ENCODE measurements around the gene GET3.

Gene GET3

GRCh38 chr19:12748489-12748888, 11.2 kb downstream of the GET3 start:
- H4K20me1 ChIP-seq (ENCODE audit: insufficient read depth, low read length), result no peaks in the 10 kb centered on the region
- no peaks in the 10 kb centered on the region for H3K4me1 ChIP-seq (ENCODE audit: insufficient read depth, low read length)
- H3K79me2 ChIP-seq (ENCODE audit: insufficient read depth, low read length), result no peaks in the 10 kb centered on the region
- DNase-seq, result no peak
- H3K27me3 ChIP-seq (ENCODE audit: insufficient read depth, low read length, poor library complexity), result no peaks in the 10 kb centered on the region
- no peak overlapping the region for H2AFZ ChIP-seq (ENCODE audit: low read depth, low read length)
- H3K36me3 ChIP-seq (ENCODE audit: insufficient read depth, low read length), result peaks cover 40% of the 10 kb centered on the region
- TF ChIP-seq CTCF (IDR thresholded peaks at IDR 0.05; ENCODE audit: borderline replicate concordance, extremely low read depth, low read length, poor library complexity, severe bottlenecking) (no peak), EZH2 (IDR thresholded peaks at IDR 0.05; ENCODE audit: borderline replicate concordance, low read depth, low read length, severe bottlenecking) (no peak)
- H3K4me3 ChIP-seq (ENCODE audit: low read depth in 1 of 2, low read length in 2 of 2), result no peak overlapping the region
- H3K27ac ChIP-seq (ENCODE audit: low read length), result no peak overlapping the region
- H3K4me2 ChIP-seq (ENCODE audit: insufficient read depth, low read length), result no peak overlapping the region
- peaks cover 13% of the 10 kb centered on the region for H3K9me3 ChIP-seq (ENCODE audit: insufficient read depth, low read length, severe bottlenecking)
- no peak overlapping the region for H3K9ac ChIP-seq (ENCODE audit: low read depth, low read length)
- ATAC-seq (ENCODE audit: insufficient read depth, low read depth), result peak; percentile 5; the same call in 1 of the 3 replicates

GRCh38 chr19:12749938-12750521, 12.7 kb downstream of the GET3 start:
- H3K4me1 ChIP-seq (ENCODE audit: insufficient read depth, low read length), result no peaks in the 10 kb centered on the region
- no peak overlapping the region for H3K27ac ChIP-seq (ENCODE audit: low read length)
- peaks cover 13% of the 10 kb centered on the region for H3K9me3 ChIP-seq (ENCODE audit: insufficient read depth, low read length, severe bottlenecking)
- H3K27me3 ChIP-seq (ENCODE audit: insufficient read depth, low read length, poor library complexity), result no peaks in the 10 kb centered on the region
- no peak overlapping the region for H3K9ac ChIP-seq (ENCODE audit: low read depth, low read length)
- H4K20me1 ChIP-seq (ENCODE audit: insufficient read depth, low read length), result no peaks in the 10 kb centered on the region
- H3K79me2 ChIP-seq (ENCODE audit: insufficient read depth, low read length), result no peaks in the 10 kb centered on the region
- H3K4me3 ChIP-seq (ENCODE audit: low read depth in 1 of 2, low read length in 2 of 2), result no peak overlapping the region
- DNase-seq, result no peak
- H3K36me3 ChIP-seq (ENCODE audit: insufficient read depth, low read length), result peaks cover 32% of the 10 kb centered on the region
- ATAC-seq (ENCODE audit: insufficient read depth, low read depth), result no peak
- H3K4me2 ChIP-seq (ENCODE audit: insufficient read depth, low read length), result no peak overlapping the region
- H2AFZ ChIP-seq (ENCODE audit: low read depth, low read length), result no peak overlapping the region
- no peak for TF ChIP-seq CTCF (IDR thresholded peaks at IDR 0.05; ENCODE audit: borderline replicate concordance, extremely low read depth, low read length, poor library complexity, severe bottlenecking)
- TF ChIP-seq EZH2 (IDR thresholded peaks at IDR 0.05; ENCODE audit: borderline replicate concordance, low read depth, low read length, severe bottlenecking), result no peak

- H3K4me3 ChIP-seq (ENCODE audit: low read depth in 1 of 2, low read length in 2 of 2), result no peak overlapping the region
- H3K4me2 ChIP-seq (ENCODE audit: insufficient read depth, low read length), result no peak overlapping the region
- H3K27me3 ChIP-seq (ENCODE audit: insufficient read depth, low read length, poor library complexity), result no peaks in the 10 kb centered on the region
- H3K36me3 ChIP-seq (ENCODE audit: insufficient read depth, low read length), result peaks cover 24% of the 10 kb centered on the region
- no peaks in the 10 kb centered on the region for H3K4me1 ChIP-seq (ENCODE audit: insufficient read depth, low read length)
- H3K27ac ChIP-seq (ENCODE audit: low read length), result no peak overlapping the region
- no peaks in the 10 kb centered on the region for H4K20me1 ChIP-seq (ENCODE audit: insufficient read depth, low read length)
- TF ChIP-seq EZH2 (IDR thresholded peaks at IDR 0.05; ENCODE audit: borderline replicate concordance, low read depth, low read length, severe bottlenecking) (no peak), CTCF (IDR thresholded peaks at IDR 0.05; ENCODE audit: borderline replicate concordance, extremely low read depth, low read length, poor library complexity, severe bottlenecking) (no peak)
- ATAC-seq (ENCODE audit: insufficient read depth, low read depth), result no peak
- DNase-seq, result no peak
- peaks cover 13% of the 10 kb centered on the region for H3K9me3 ChIP-seq (ENCODE audit: insufficient read depth, low read length, severe bottlenecking)
- no peak overlapping the region for H2AFZ ChIP-seq (ENCODE audit: low read depth, low read length)
- H3K9ac ChIP-seq (ENCODE audit: low read depth, low read length), result no peak overlapping the region
- no peaks in the 10 kb centered on the region for H3K79me2 ChIP-seq (ENCODE audit: insufficient read depth, low read length)
Observed at GRCh38 chr19:12750851-12751250, 13.6 kb downstream of the GET3 start.

Data from DND-41 (cell line).